ENCODE results near the gene BTG1. TPM values are rescaled to one million over a fixed set of nuclear protein-coding genes. Genes with fewer than 3 reads are reported as not detected.

BTG1 gene
- total RNA-seq, 1 experiment from 2014 or later = 23.1 TPM

DNA sequence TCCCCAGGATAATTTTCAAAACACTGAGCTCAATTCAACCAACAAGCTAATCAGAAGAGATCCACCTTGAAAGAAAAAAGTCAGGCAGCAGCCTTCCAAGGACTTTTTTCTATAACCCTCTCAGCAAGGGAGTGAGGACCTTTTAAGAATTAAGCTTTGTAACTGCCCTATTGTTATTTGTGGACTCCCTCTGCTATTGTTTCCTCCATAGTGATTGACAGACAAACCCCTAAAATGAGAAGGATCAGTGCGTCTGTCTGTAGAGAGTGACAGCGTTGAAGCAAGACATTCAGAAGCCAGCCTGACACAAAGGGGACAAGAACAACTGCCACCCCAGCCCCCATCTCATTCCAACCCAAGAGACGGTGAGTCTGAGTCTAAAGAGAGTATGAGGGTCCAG lies 30.3 kb upstream of the BTG1 start:
- no peak for DNase-seq
- Mint-ChIP-seq H3K4me3 (ENCODE audit: unreplicated experiment) (no peak overlapping the region), H3K9me3 (ENCODE audit: unreplicated experiment) (no peaks in the 10 kb centered on the region), H3K4me1 (ENCODE audit: low read depth, unreplicated experiment) (no peaks in the 10 kb centered on the region), H3K27me3 (ENCODE audit: insufficient read depth, unreplicated experiment) (no peaks in the 10 kb centered on the region), H3K36me3 (ENCODE audit: insufficient read depth, unreplicated experiment) (no peaks in the 10 kb centered on the region), H3K27ac (ENCODE audit: unreplicated experiment) (no peak overlapping the region)
- no peaks in the 10 kb centered on the region for H3K9me3 ChIP-seq
- intact Hi-C loops (cut with micrococcal nuclease; ENCODE audit: unreplicated experiment) = no loop called here
- no peaks in the 10 kb centered on the region for H3K27me3 ChIP-seq (replicated peaks; ENCODE audit: control insufficient read depth, insufficient read depth, low read length)
- CTCF ChIA-PET = no interaction called here
- no peak overlapping the region for H3K4me3 ChIP-seq (ENCODE audit: low read depth, low read length)
- no peaks in the 10 kb centered on the region for H3K4me1 ChIP-seq
- no TSS peak for BruUV-seq (replicated peaks)
- POLR2A ChIA-PET = no interaction called here
- H3K36me3 ChIP-seq (ENCODE audit: control insufficient read depth, insufficient read depth, low read length) = no peaks in the 10 kb centered on the region
- no peak for TF ChIP-seq CTCF (IDR thresholded peaks at IDR 0.05; ENCODE audit: insufficient read depth in 1 of 2, low read depth in 1 of 2, low read length in 1 of 2, severe bottlenecking in 1 of 2, unreplicated experiment in 1 of 2)

DNA sequence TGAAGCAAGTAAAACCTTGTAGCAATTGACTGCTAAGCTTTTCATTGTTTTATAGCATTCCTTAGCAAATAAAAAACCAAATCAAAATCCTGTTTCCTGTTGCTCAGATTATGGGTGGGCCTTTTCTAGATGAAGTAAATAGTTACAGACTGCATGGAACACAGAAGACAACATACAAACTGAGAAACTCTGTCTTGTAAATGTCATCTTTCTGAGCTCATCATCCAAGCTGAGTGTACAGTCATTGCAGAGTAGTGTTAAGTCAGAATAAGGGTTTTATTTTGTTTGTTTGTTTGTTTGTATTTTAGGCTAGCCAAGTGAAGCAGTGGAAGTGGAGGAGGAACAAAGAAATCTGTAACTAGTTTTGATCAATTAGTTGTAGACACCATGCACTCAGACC lies 24.4 kb upstream of the BTG1 start:
- Histone ChIP-seq H3K4me1 (no peaks in the 10 kb centered on the region), H3K9me3 (no peaks in the 10 kb centered on the region), H3K27me3 (replicated peaks; ENCODE audit: control insufficient read depth, insufficient read depth, low read length) (no peaks in the 10 kb centered on the region), H3K36me3 (ENCODE audit: control insufficient read depth, insufficient read depth, low read length) (no peaks in the 10 kb centered on the region), H3K4me3 (ENCODE audit: low read depth, low read length) (no peak overlapping the region)
- BruUV-seq (replicated peaks) = no TSS peak
- Mint-ChIP-seq H3K4me1 (ENCODE audit: low read depth, unreplicated experiment) (no peaks in the 10 kb centered on the region), H3K27ac (ENCODE audit: unreplicated experiment) (no peak overlapping the region), H3K36me3 (ENCODE audit: insufficient read depth, unreplicated experiment) (no peaks in the 10 kb centered on the region), H3K9me3 (ENCODE audit: unreplicated experiment) (no peaks in the 10 kb centered on the region), H3K27me3 (ENCODE audit: insufficient read depth, unreplicated experiment) (no peaks in the 10 kb centered on the region), H3K4me3 (ENCODE audit: unreplicated experiment) (no peak overlapping the region)
- CTCF ChIA-PET = no interaction called here
- DNase-seq = no peak
- TF ChIP-seq CTCF (IDR thresholded peaks at IDR 0.05; ENCODE audit: insufficient read depth in 1 of 2, low read depth in 1 of 2, low read length in 1 of 2, severe bottlenecking in 1 of 2, unreplicated experiment in 1 of 2) = no peak
- intact Hi-C loops (cut with micrococcal nuclease; ENCODE audit: unreplicated experiment) = no loop called here
- POLR2A ChIA-PET = no interaction called here

DNA sequence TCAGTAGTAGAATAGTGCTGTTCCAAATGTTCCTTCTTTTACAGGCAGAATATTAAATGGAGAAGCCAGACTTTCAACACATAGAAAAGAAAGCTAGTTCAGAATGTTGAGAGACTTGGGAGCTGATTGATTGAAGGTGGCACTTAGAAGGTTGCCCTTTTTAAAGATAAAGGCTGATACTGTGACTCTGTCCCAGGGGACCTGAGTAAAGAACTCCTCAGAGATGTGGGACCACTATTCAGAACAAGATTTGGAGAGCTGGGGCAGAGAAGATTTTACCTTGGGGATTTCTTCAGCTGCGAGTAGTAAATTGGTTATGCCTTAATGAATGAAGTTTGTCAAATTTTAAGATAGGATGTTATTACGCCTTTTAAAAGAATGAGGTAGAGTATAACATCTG lies 21.4 kb upstream of the BTG1 start:
- H3K4me1 Mint-ChIP-seq (ENCODE audit: low read depth, unreplicated experiment) = no peaks in the 10 kb centered on the region
- peaks cover 3% of the 10 kb centered on the region for H3K4me1 ChIP-seq
- no peak for DNase-seq
- H3K4me3 Mint-ChIP-seq (ENCODE audit: unreplicated experiment) = no peak overlapping the region
- CTCF ChIA-PET = no interaction called here
- no peaks in the 10 kb centered on the region for H3K9me3 Mint-ChIP-seq (ENCODE audit: unreplicated experiment)
- no peaks in the 10 kb centered on the region for H3K36me3 Mint-ChIP-seq (ENCODE audit: insufficient read depth, unreplicated experiment)
- no peak overlapping the region for H3K27ac Mint-ChIP-seq (ENCODE audit: unreplicated experiment)
- no peaks in the 10 kb centered on the region for H3K9me3 ChIP-seq
- no peak overlapping the region for H3K4me3 ChIP-seq (ENCODE audit: low read depth, low read length)
- no peaks in the 10 kb centered on the region for H3K27me3 ChIP-seq (replicated peaks; ENCODE audit: control insufficient read depth, insufficient read depth, low read length)
- no TSS peak for BruUV-seq (replicated peaks)
- no peak for TF ChIP-seq CTCF (IDR thresholded peaks at IDR 0.05; ENCODE audit: insufficient read depth in 1 of 2, low read depth in 1 of 2, low read length in 1 of 2, severe bottlenecking in 1 of 2, unreplicated experiment in 1 of 2)
- intact Hi-C loops (cut with micrococcal nuclease; ENCODE audit: unreplicated experiment) = no loop called here
- no peaks in the 10 kb centered on the region for H3K27me3 Mint-ChIP-seq (ENCODE audit: insufficient read depth, unreplicated experiment)
- POLR2A ChIA-PET = no interaction called here
- H3K36me3 ChIP-seq (ENCODE audit: control insufficient read depth, insufficient read depth, low read length) = no peaks in the 10 kb centered on the region

All from Caco-2 (cell line).